Left ventricle myocardium inferior (tissue), 1 donor: Measurements from ENCODE around the gene FAF2. TPM values are rescaled to one million over a fixed set of nuclear protein-coding genes. Genes with fewer than 3 reads are reported as not detected.

ENCODE experiments used
- DNase-seq: peaks from one replicate; pipeline ENCODE4 v3.0.0-alpha.2; 2020
- H3K27ac ChIP-seq: fragments of 200-600 bp; replicated peaks from 2 replicates; pipeline ENCODE4 v1.8.0; 2021
- H3K27me3 ChIP-seq: fragments of 200-600 bp; 2 replicates; pipeline ENCODE4 v1.8.0; 2021; ENCODE audit warnings: low read depth
- H3K36me3 ChIP-seq: fragments of 200-600 bp; 2 replicates; pipeline ENCODE4 v1.8.0; 2021
- H3K4me1 ChIP-seq: fragments of 200-600 bp; 2 replicates; pipeline ENCODE4 v1.8.0; 2021
- H3K4me3 ChIP-seq: fragments of 200-600 bp; 2 replicates; pipeline ENCODE4 v1.8.0; 2021; ENCODE audit warnings: mild to moderate bottlenecking, moderate library complexity
- H3K9me3 ChIP-seq: fragments of 200-600 bp; replicated peaks from 2 replicates; pipeline ENCODE4 v1.8.0; 2021
- CTCF ChIP-seq: fragments of 200-600 bp; IDR thresholded peaks from 2 replicates; pipeline ENCODE4 v1.8.0; 2021; ENCODE audit warnings: antibody characterized with exemption, mild to moderate bottlenecking, borderline replicate concordance
- intact Hi-C: fragments of 100-400 bp; cut with micrococcal nuclease; formaldehyde crosslinking; loops from one replicate; pipeline ENCODE4 v1.11.0; 2022
- total RNA-seq: library from RNA; stranded (reverse); fragmentation: NEBNext Ultra II Directional; extraction: Animal tissue kit (Norgen Biotek cat#: 25700); gene quantifications from one replicate; pipeline ENCODE4 v1.2.1, GENCODE V29; 2021
- donor health status: DM: no; HTN: yes; CAD: no; lungs with severe emphysema.

FAF2 gene
- total RNA-seq, 1 donor from 2014 or later, result 13.0 TPM

DNA sequence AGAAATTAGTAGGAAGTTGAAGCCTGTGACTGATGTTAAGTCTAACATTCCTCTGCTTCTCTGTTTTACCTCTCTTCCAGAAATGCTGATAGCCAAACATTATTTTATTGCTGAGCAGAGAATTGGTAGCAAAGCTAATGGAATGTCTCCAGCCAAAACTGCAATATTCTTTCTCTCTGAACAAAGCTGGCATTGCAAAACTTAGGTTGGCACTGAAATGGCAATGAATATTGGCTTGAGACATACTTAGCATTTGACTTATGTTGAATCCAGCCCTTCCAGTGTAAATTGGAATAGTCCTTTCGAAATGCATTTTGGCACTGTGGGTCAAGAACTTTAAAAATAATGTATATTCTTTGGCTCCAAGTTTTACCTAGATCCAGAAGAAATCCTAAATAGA, 21.1 kb downstream of the FAF2 start:
- peaks cover 36% of the 10 kb centered on the region for H3K4me1 ChIP-seq
- no peak overlapping the region for H3K4me3 ChIP-seq
- H3K9me3 ChIP-seq, result peaks cover 6% of the 10 kb centered on the region
- no peak overlapping the region for H3K27ac ChIP-seq
- no peak for DNase-seq
- TF ChIP-seq CTCF, result no peak
- intact Hi-C loops, result no loop called here
- no peaks in the 10 kb centered on the region for H3K27me3 ChIP-seq
- peaks cover 12% of the 10 kb centered on the region for H3K36me3 ChIP-seq

- TF ChIP-seq CTCF, result no peak
- intact Hi-C loops, result no loop called here
- DNase-seq, result no peak
Measured at GRCh38 chr5:176470539-176470938, 22.4 kb downstream of the FAF2 start.

GRCh38 chr5:176471098-176471497, 22.9 kb downstream of the FAF2 start:
- Histone ChIP-seq H3K9me3 (peaks cover 6% of the 10 kb centered on the region), H3K36me3 (peaks cover 18% of the 10 kb centered on the region), H3K4me1 (peaks cover 20% of the 10 kb centered on the region), H3K27me3 (no peaks in the 10 kb centered on the region), H3K27ac (no peak overlapping the region), H3K4me3 (no peak overlapping the region)
- TF ChIP-seq CTCF, result no peak
- intact Hi-C loops, result no loop called here
- no peak for DNase-seq

More at GRCh38 chr5:176470539-176470938, 22.4 kb downstream of the FAF2 start:
- Histone ChIP-seq H3K4me1 (peaks cover 25% of the 10 kb centered on the region), H3K9me3 (peaks cover 6% of the 10 kb centered on the region), H3K27ac (no peak overlapping the region), H3K36me3 (peaks cover 14% of the 10 kb centered on the region), H3K4me3 (no peak overlapping the region), H3K27me3 (no peaks in the 10 kb centered on the region)

DNA sequence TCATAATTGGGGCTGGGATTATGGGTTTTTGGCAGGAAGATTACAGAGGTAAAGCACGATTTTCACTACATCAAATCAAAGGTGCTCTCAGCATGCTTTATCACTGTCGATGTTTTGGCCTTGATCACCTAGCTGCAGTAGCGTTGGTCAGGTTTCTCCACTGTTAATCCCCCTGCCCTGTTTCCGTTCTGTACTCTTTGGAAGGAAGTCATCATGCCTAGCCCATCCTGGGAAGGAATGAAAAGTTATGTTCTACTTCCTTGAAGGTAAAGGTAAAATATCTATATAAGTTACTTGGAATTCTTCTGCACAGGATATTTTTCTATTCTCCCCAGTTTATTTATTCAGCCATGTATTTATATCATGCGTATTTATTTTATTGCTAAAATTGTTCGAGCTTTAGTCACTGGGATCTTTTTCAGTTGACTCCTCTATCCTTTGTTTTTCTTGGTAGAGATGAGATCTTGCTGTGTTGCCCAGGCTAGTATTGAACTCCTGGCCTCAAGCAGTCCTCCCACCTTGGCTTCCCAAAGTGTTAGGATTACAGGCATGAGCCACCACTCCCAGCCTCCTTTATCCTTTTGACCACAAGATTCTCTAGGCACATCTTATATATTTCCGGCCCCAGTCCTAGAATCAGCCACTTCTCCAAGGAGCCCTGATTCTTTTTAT, 25.3 kb downstream of the FAF2 start:
- TF ChIP-seq CTCF, result no peak
- intact Hi-C loops, result no loop called here
- no peak for DNase-seq
- Histone ChIP-seq H3K27me3 (no peaks in the 10 kb centered on the region), H3K9me3 (peaks cover 6% of the 10 kb centered on the region), H3K36me3 (peaks cover 18% of the 10 kb centered on the region), H3K4me3 (no peak overlapping the region), H3K27ac (no peak overlapping the region), H3K4me1 (peaks cover 4% of the 10 kb centered on the region)

- peaks cover 24% of the 10 kb centered on the region for H3K36me3 ChIP-seq
- peaks cover 4% of the 10 kb centered on the region for H3K4me1 ChIP-seq
- no peak for DNase-seq
- no peak for TF ChIP-seq CTCF
- H3K4me3 ChIP-seq, result no peak overlapping the region
- intact Hi-C loops, result no loop called here
- H3K9me3 ChIP-seq, result peaks cover 6% of the 10 kb centered on the region
- no peak overlapping the region for H3K27ac ChIP-seq
- H3K27me3 ChIP-seq, result no peaks in the 10 kb centered on the region
Measured at GRCh38 chr5:176474476-176474875, 26.3 kb downstream of the FAF2 start.
